ENCODE results near the gene SYNGR2.

The SYNGR2 gene

DNA sequence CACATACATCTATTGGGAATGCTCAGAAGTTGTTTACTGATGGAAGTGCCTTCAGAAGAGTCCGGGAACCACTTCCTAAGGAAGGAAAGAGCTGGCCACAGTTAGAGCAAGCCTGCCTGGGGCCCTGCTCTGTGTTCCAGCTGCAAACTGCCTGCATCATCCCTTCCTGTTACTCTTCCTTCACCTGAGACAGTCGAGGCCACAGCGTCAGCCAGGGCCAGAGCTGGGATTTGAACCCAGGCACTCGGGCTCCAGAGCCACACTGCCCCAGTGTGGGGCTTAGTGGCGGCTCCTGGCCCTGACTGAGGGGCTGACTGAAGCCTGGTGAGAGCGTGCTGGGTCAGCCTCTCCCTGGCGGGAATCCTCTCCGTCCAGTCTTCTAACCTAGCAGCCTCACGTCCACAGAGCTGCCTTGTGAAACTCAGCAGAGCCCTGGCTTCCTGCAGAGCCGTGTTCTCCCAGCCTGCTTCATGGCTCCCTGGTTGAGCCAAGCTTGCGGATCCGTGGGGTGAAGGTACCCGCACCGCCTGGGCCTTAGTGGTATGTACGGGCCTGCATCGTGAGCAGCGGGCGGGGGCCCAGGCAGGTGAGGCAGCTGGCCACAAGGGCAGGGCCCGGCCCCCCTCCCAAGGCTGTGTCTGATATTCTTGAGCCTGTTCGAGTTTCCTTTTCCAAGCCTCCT is 26.8 kb upstream of the SYNGR2 start:
- TF ChIP-seq SIN3A (IDR thresholded peaks at IDR 0.05; ENCODE audit: borderline replicate concordance, insufficient read depth, low read length) (no peak), POLR2AphosphoS5 (IDR thresholded peaks at IDR 0.05; ENCODE audit: low read depth, low read length) (no peak), FOXP2 (optimal IDR thresholded peaks at IDR 0.05; ENCODE audit: borderline replicate concordance, extremely low read depth, extremely low read length, insufficient read depth) (no peak), TAF1 (IDR thresholded peaks at IDR 0.05; ENCODE audit: borderline replicate concordance, insufficient read depth, low read length) (no peak)
- TF ChIP-seq, protein P1, sequence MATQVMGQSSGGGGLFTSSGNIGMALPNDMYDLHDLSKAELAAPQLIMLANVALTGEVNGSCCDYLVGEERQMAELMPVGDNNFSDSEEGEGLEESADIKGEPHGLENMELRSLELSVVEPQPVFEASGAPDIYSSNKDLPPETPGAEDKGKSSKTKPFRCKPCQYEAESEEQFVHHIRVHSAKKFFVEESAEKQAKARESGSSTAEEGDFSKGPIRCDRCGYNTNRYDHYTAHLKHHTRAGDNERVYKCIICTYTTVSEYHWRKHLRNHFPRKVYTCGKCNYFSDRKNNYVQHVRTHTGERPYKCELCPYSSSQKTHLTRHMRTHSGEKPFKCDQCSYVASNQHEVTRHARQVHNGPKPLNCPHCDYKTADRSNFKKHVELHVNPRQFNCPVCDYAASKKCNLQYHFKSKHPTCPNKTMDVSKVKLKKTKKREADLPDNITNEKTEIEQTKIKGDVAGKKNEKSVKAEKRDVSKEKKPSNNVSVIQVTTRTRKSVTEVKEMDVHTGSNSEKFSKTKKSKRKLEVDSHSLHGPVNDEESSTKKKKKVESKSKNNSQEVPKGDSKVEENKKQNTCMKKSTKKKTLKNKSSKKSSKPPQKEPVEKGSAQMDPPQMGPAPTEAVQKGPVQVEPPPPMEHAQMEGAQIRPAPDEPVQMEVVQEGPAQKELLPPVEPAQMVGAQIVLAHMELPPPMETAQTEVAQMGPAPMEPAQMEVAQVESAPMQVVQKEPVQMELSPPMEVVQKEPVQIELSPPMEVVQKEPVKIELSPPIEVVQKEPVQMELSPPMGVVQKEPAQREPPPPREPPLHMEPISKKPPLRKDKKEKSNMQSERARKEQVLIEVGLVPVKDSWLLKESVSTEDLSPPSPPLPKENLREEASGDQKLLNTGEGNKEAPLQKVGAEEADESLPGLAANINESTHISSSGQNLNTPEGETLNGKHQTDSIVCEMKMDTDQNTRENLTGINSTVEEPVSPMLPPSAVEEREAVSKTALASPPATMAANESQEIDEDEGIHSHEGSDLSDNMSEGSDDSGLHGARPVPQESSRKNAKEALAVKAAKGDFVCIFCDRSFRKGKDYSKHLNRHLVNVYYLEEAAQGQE (IDR thresholded peaks at IDR 0.05; ENCODE audit: insufficient read depth in 1 of 2, low read depth in 2 of 2, low read length in 2 of 2): no peak

DNA sequence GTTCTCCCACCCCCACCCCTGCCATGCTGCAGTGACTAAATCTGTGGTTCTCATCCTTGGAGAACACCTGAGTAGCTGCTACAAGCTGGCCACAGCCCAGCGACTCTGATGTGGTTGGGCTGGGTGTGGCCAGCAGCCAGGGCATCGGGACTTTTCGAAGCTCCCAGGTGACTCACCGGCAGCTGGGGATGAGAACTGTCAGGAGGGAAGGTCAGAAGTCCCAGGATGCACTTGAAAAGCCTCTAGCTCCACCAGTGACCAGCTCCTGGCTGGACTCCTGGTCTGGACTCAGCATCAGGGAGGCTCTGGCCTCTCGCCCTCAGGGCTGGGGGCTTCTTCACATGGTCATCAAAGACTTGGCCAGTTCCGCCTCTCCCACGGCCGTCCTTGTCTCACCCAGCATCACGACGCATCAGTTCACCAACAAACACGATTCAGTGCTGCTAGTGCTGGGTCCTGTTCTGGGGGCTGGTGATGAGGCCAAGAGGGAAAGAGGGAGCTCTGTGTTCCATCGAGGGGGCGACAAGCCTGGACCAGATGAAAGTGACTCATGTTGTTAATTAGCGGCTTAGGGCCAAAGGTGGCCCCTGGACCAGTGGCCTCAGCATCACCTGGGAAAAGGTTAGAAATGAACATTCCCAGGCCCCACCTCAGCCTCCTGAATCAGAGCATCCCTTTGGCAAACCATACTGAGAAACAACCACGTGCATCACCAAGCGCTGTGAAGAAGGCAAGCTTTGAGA is 26.1 kb upstream of the SYNGR2 start:
- TF ChIP-seq POLR2AphosphoS5 (IDR thresholded peaks at IDR 0.05; ENCODE audit: low read depth, low read length) (no peak), SIN3A (IDR thresholded peaks at IDR 0.05; ENCODE audit: borderline replicate concordance, insufficient read depth, low read length) (no peak), TAF1 (IDR thresholded peaks at IDR 0.05; ENCODE audit: borderline replicate concordance, insufficient read depth, low read length) (no peak), FOXP2 (optimal IDR thresholded peaks at IDR 0.05; ENCODE audit: borderline replicate concordance, extremely low read depth, extremely low read length, insufficient read depth) (no peak)
- TF ChIP-seq, protein P1 (IDR thresholded peaks at IDR 0.05; ENCODE audit: insufficient read depth in 1 of 2, low read depth in 2 of 2, low read length in 2 of 2): no peak

DNA sequence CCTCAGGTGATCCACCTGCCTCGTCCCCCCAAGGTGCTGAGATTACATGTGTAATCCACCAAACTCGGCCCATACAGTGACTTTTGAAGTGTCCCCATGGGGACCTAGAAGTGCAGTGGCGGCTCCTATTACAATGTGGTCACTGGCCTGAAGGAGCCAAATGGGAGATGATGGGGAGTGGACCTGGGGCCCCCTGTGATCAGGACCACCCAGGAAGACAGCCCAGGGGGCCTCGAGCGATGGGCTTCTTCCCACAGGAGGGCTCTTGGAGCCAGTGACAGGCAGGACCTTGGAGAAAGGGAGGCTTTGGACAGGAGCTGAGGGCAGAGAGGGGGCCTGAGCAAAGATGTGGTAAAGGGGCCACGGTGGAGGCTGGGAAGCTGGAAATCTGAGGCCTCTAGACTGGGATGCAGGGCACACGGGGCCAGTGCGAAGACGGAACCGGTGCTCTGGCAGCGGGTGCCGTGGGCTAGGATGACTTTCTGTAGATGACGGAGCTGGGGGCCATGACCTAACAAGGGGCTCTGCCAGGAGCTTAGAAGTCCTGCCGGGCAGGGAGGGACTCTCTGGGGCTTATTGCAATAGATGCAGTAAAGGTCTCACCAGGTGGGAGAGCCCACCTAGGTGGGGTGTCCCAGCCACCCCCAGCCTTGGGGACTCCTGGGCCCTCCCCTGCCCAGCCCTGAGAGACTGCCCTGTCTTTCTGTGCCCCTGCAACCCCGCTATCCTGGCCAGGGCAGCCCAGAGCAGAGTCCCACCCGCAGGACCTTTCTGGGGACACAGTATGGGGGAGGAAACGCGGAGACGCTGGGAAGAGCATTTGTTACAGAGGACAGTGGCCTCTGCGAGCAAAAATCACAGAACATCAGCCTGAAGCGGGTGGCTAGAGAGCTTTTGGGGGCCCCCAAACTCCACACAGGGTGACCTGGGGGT is 24.9 kb upstream of the SYNGR2 start:
- TF ChIP-seq FOXP2 (optimal IDR thresholded peaks at IDR 0.05; ENCODE audit: borderline replicate concordance, extremely low read depth, extremely low read length, insufficient read depth) (no peak), SIN3A (IDR thresholded peaks at IDR 0.05; ENCODE audit: borderline replicate concordance, insufficient read depth, low read length) (no peak), POLR2AphosphoS5 (IDR thresholded peaks at IDR 0.05; ENCODE audit: low read depth, low read length) (no peak), TAF1 (IDR thresholded peaks at IDR 0.05; ENCODE audit: borderline replicate concordance, insufficient read depth, low read length) (no peak)
- TF ChIP-seq, protein P1 (IDR thresholded peaks at IDR 0.05; ENCODE audit: insufficient read depth in 1 of 2, low read depth in 2 of 2, low read length in 2 of 2): no peak

DNA sequence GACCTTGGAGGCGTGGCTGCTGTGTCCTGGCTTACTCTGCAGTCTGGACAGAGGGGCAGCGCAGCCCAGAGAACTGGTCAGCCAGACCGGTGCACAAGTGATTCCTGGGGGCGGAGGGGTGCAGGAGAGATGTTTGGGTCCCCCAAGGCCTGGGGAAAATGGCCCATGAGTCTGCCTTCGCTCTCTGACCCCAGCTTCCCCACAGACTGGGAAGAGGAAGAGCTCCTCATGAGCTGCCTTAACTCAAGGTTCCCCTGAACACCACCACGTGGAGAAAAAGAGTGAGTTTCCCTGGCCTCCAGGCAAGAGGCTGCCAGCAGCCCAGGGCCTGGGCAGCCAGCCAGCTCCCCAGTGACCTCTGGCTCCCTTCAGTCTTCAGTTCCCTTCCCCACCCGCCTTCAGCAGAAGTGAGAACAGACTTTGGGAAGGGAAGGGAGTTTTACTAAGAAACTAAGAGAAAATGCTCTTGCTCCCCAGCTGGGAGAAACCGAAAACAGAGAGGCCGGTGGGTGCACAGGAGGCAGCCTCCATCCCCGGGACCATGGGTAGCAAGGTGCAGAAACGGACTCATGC is 24.1 kb upstream of the SYNGR2 start:
- TF ChIP-seq, protein P1 (IDR thresholded peaks at IDR 0.05; ENCODE audit: insufficient read depth in 1 of 2, low read depth in 2 of 2, low read length in 2 of 2): no peak
- TF ChIP-seq SIN3A (IDR thresholded peaks at IDR 0.05; ENCODE audit: borderline replicate concordance, insufficient read depth, low read length) (no peak), TAF1 (IDR thresholded peaks at IDR 0.05; ENCODE audit: borderline replicate concordance, insufficient read depth, low read length) (no peak), POLR2AphosphoS5 (IDR thresholded peaks at IDR 0.05; ENCODE audit: low read depth, low read length) (no peak)
